Trophoblast cell (in vitro differentiated cells and primary cell): ENCODE measurements around the gene CCDC148.

ENCODE experiments used
- DNase-seq, 2 donors: peaks; one replicate each; pipeline ENCODE4 v3.0.0-alpha.2; 2016
- H2AFZ ChIP-seq: 2 replicates; pipeline ENCODE4 v1.6.1; 2013; ENCODE audit warnings: low read length, moderate library complexity, mild to moderate bottlenecking; ENCODE audit not compliant: insufficient read depth, poor library complexity
- H2AK5ac ChIP-seq: 2 replicates; pipeline ENCODE4 v1.6.1; 2013; ENCODE audit warnings: mild to moderate bottlenecking, low read length
- H2BK120ac ChIP-seq: 2 replicates; pipeline ENCODE4 v1.6.1; 2013; ENCODE audit warnings: low read length, mild to moderate bottlenecking, moderate library complexity; ENCODE audit not compliant: insufficient read depth, poor library complexity
- H2BK12ac ChIP-seq: 2 replicates; pipeline ENCODE4 v1.6.1; 2013; ENCODE audit warnings: mild to moderate bottlenecking, low read length, moderate library complexity
- H2BK5ac ChIP-seq: 2 replicates; pipeline ENCODE4 v1.6.1; 2013; ENCODE audit warnings: low read length, low read depth, moderate library complexity, mild to moderate bottlenecking; ENCODE audit not compliant: poor library complexity
- H3K14ac ChIP-seq: 2 replicates; pipeline ENCODE4 v1.6.1; 2013; ENCODE audit warnings: mild to moderate bottlenecking, low read length
- H3K18ac ChIP-seq: 2 replicates; pipeline ENCODE4 v1.6.1; 2013; ENCODE audit warnings: mild to moderate bottlenecking, low read length
- H3K23ac ChIP-seq: 2 replicates; pipeline ENCODE4 v1.6.1; 2013; ENCODE audit warnings: low read length
- H3K27ac ChIP-seq: 2 replicates; pipeline ENCODE4 v1.5.1; 2013; ENCODE audit warnings: low read depth, mild to moderate bottlenecking, inconsistent platforms, low read length, moderate library complexity
- H3K27me3 ChIP-seq: 2 replicates; pipeline ENCODE4 v1.6.1; 2013; ENCODE audit warnings: inconsistent platforms, mild to moderate bottlenecking, low read length, moderate library complexity; ENCODE audit not compliant: insufficient read depth
- H3K36me3 ChIP-seq, 2 experiments: 1 replicate in 1 of 2; 2 replicates in 1 of 2; pipeline ENCODE4 v1.6.1; 2013; ENCODE audit warnings: low read length in 2 of 2, mild to moderate bottlenecking in 2 of 2, moderate library complexity in 1 of 2; ENCODE audit not compliant: insufficient read depth in 2 of 2, control insufficient read depth in 1 of 2
- H3K4ac ChIP-seq: 2 replicates; pipeline ENCODE4 v1.6.1; 2013; ENCODE audit warnings: low read depth, mild to moderate bottlenecking, low read length, moderate library complexity
- H3K4me1 ChIP-seq, 2 experiments: 1 replicate in 1 of 2; 2 replicates in 1 of 2; pipeline ENCODE4 v1.6.1; 2013; ENCODE audit warnings: low read length in 2 of 2, mild to moderate bottlenecking in 2 of 2, moderate library complexity in 1 of 2; ENCODE audit not compliant: insufficient read depth in 2 of 2, control insufficient read depth in 1 of 2
- H3K4me2 ChIP-seq: 2 replicates; pipeline ENCODE4 v1.6.1; 2013; ENCODE audit warnings: inconsistent platforms, mild to moderate bottlenecking, low read length, moderate library complexity
- H3K4me3 ChIP-seq: 2 replicates; pipeline ENCODE4 v1.5.1; 2013; ENCODE audit warnings: mild to moderate bottlenecking, low read depth, low read length, inconsistent platforms
- H3K79me1 ChIP-seq: one replicate; pipeline ENCODE4 v1.6.1; 2013; ENCODE audit warnings: low read length
- H3K79me2 ChIP-seq: 2 replicates; pipeline ENCODE4 v1.6.1; 2013; ENCODE audit warnings: low read length, mild to moderate bottlenecking; ENCODE audit not compliant: control insufficient read depth, insufficient read depth, poor library complexity
- H3K9ac ChIP-seq: 2 replicates; pipeline ENCODE4 v1.6.1; 2013; ENCODE audit warnings: mild to moderate bottlenecking, low read length
- H3K9me3 ChIP-seq: 2 replicates; pipeline ENCODE4 v1.6.1; 2013; ENCODE audit warnings: low read depth, mild to moderate bottlenecking, control low read depth, inconsistent platforms, low read length; ENCODE audit not compliant: insufficient read depth
- H4K12ac ChIP-seq: 2 replicates; pipeline ENCODE4 v1.6.1; 2013; ENCODE audit warnings: low read depth, mild to moderate bottlenecking, low read length, moderate library complexity
- H4K8ac ChIP-seq: 2 replicates; pipeline ENCODE4 v1.6.1; 2013; ENCODE audit warnings: low read depth, mild to moderate bottlenecking, low read length, moderate library complexity
- H4K91ac ChIP-seq: one replicate; pipeline ENCODE4 v1.6.1; 2013; ENCODE audit warnings: low read depth, mild to moderate bottlenecking, low read length, moderate library complexity
- WGBS: extraction: QIAGEN DNeasy Blood & Tissue Kit; methylation state at CpG from one replicate; pipeline ENCODE4 v1.1.7; 2013; ENCODE audit warnings: missing lambda C conversion rate; ENCODE audit not compliant: insufficient read length, insufficient coverage; ENCODE audit errors: extremely low coverage; 5-methylcytosine and 5-hydroxymethylcytosine counted together

Gene CCDC148

GRCh38 chr2:158487419-158487818 is 30.9 kb upstream of the CCDC148 start:
- no peak overlapping the region for H3K4me2 ChIP-seq
- no peak overlapping the region for H2BK12ac ChIP-seq
- H3K4ac ChIP-seq, result no peak overlapping the region
- no peak overlapping the region for H3K9ac ChIP-seq
- no peaks in the 10 kb centered on the region for H3K36me3 ChIP-seq
- H3K14ac ChIP-seq, result no peak overlapping the region
- H3K27me3 ChIP-seq, result no peaks in the 10 kb centered on the region
- no peak overlapping the region for H2AK5ac ChIP-seq
- no peaks in the 10 kb centered on the region for H3K79me2 ChIP-seq
- no peak overlapping the region for H2BK120ac ChIP-seq
- H4K12ac ChIP-seq, result no peak overlapping the region
- H3K18ac ChIP-seq, result no peak overlapping the region
- H3K27ac ChIP-seq, result no peak overlapping the region
- H3K4me1 ChIP-seq, result no peaks in the 10 kb centered on the region
- no peak overlapping the region for H2BK5ac ChIP-seq
- no peaks in the 10 kb centered on the region for H3K79me1 ChIP-seq
- H4K91ac ChIP-seq, result no peak overlapping the region
- DNase-seq, result no peak
- H3K23ac ChIP-seq, result no peak overlapping the region
- H3K4me3 ChIP-seq, result no peak overlapping the region
- H4K8ac ChIP-seq, result no peak overlapping the region
- no peaks in the 10 kb centered on the region for H3K9me3 ChIP-seq
- no peak overlapping the region for H2AFZ ChIP-seq

- H2AK5ac ChIP-seq, result no peak overlapping the region
- H3K4me2 ChIP-seq, result no peak overlapping the region
- no peak overlapping the region for H4K12ac ChIP-seq
- no peak overlapping the region for H3K23ac ChIP-seq
- H4K91ac ChIP-seq, result no peak overlapping the region
- H3K79me2 ChIP-seq, result no peaks in the 10 kb centered on the region
- no peak overlapping the region for H3K4ac ChIP-seq
- peaks cover 2% of the 10 kb centered on the region in 2 experiments for H3K4me1 ChIP-seq
- DNase-seq, result no peak
- H3K27me3 ChIP-seq, result no peaks in the 10 kb centered on the region
- WGBS, result no CpG with 5 or more reads among the region's 5 CpGs
- H2AFZ ChIP-seq, result no peak overlapping the region
- no peak overlapping the region for H3K27ac ChIP-seq
- H3K9me3 ChIP-seq, result no peaks in the 10 kb centered on the region
- peaks cover 2% of the 10 kb centered on the region for H3K79me1 ChIP-seq
- H2BK12ac ChIP-seq, result no peak overlapping the region
- H3K14ac ChIP-seq, result no peak overlapping the region
- no peak overlapping the region for H3K18ac ChIP-seq
- H3K9ac ChIP-seq, result no peak overlapping the region
- no peak overlapping the region for H2BK120ac ChIP-seq
- no peak overlapping the region for H3K4me3 ChIP-seq
- H4K8ac ChIP-seq, result no peak overlapping the region
- no peaks in the 10 kb centered on the region for H3K36me3 ChIP-seq
- no peak overlapping the region for H2BK5ac ChIP-seq
Measured at GRCh38 chr2:158486970-158487325, 30.4 kb upstream of the CCDC148 start.

- Histone ChIP-seq H2AFZ (no peak overlapping the region), H2AK5ac (no peak overlapping the region)
- 100% methylated on average over 1 of the region's 3 CpGs for WGBS
Measured at GRCh38 chr2:158486150-158486969, 29.8 kb upstream of the CCDC148 start.

GRCh38 chr2:158484892-158485556 is 28.5 kb upstream of the CCDC148 start:
- H2BK12ac ChIP-seq, result no peak overlapping the region
- H4K91ac ChIP-seq, result no peak overlapping the region
- H3K4me1 ChIP-seq, result peaks cover 2% of the 10 kb centered on the region in 2 experiments
- no peak overlapping the region for H2BK120ac ChIP-seq
- no peaks in the 10 kb centered on the region for H3K27me3 ChIP-seq
- H3K14ac ChIP-seq, result no peak overlapping the region
- H3K9ac ChIP-seq, result no peak overlapping the region
- H4K8ac ChIP-seq, result no peak overlapping the region
- H3K79me2 ChIP-seq, result no peaks in the 10 kb centered on the region
- H3K23ac ChIP-seq, result no peak overlapping the region
- H3K9me3 ChIP-seq, result no peaks in the 10 kb centered on the region
- H3K79me1 ChIP-seq, result peaks cover 2% of the 10 kb centered on the region
- no peak overlapping the region for H3K27ac ChIP-seq
- DNase-seq, result no peak
- H3K4me2 ChIP-seq, result no peak overlapping the region
- no peak overlapping the region for H4K12ac ChIP-seq
- H3K36me3 ChIP-seq, result no peaks in the 10 kb centered on the region
- no peak overlapping the region for H3K4ac ChIP-seq
- H3K18ac ChIP-seq, result no peak overlapping the region
- H3K4me3 ChIP-seq, result no peak overlapping the region
- no CpG with 5 or more reads among the region's 8 CpGs for WGBS
- H2AK5ac ChIP-seq, result no peak overlapping the region
- H2AFZ ChIP-seq, result no peak overlapping the region
- H2BK5ac ChIP-seq, result no peak overlapping the region

More at GRCh38 chr2:158486150-158486969, 29.8 kb upstream of the CCDC148 start:
- H3K4me3 ChIP-seq, result no peak overlapping the region
- no peak overlapping the region for H3K14ac ChIP-seq
- no peak overlapping the region for H3K23ac ChIP-seq
- H3K36me3 ChIP-seq, result no peaks in the 10 kb centered on the region
- no peak overlapping the region for H2BK12ac ChIP-seq
- H4K91ac ChIP-seq, result no peak overlapping the region
- peaks cover 2% of the 10 kb centered on the region for H3K79me1 ChIP-seq
- H3K79me2 ChIP-seq, result no peaks in the 10 kb centered on the region
- H3K4me2 ChIP-seq, result no peak overlapping the region
- H2BK120ac ChIP-seq, result no peak overlapping the region
- no peak overlapping the region for H3K18ac ChIP-seq
- no peak overlapping the region for H2BK5ac ChIP-seq
- H3K27me3 ChIP-seq, result no peaks in the 10 kb centered on the region
- no peak overlapping the region for H3K4ac ChIP-seq
- H3K27ac ChIP-seq, result no peak overlapping the region
- peaks cover 2% of the 10 kb centered on the region in 2 experiments for H3K4me1 ChIP-seq
- no peak for DNase-seq
- H4K12ac ChIP-seq, result no peak overlapping the region
- no peaks in the 10 kb centered on the region for H3K9me3 ChIP-seq
- H4K8ac ChIP-seq, result no peak overlapping the region
- no peak overlapping the region for H3K9ac ChIP-seq
